CD4-positive, alpha-beta T cell treated with Interleukin-4 for 4 hours (primary cell): ENCODE data around the gene ITM2B.
"Not testable (repeated sequence)": the region's sequence is repeated elsewhere in the genome, so short reads cannot be mapped to it uniquely, and the experiment has no call there.

ENCODE experiments used
- DNase-seq: peaks from one replicate; pipeline ENCODE4 v3.0.0-alpha.2; 2020

Gene ITM2B

DNA sequence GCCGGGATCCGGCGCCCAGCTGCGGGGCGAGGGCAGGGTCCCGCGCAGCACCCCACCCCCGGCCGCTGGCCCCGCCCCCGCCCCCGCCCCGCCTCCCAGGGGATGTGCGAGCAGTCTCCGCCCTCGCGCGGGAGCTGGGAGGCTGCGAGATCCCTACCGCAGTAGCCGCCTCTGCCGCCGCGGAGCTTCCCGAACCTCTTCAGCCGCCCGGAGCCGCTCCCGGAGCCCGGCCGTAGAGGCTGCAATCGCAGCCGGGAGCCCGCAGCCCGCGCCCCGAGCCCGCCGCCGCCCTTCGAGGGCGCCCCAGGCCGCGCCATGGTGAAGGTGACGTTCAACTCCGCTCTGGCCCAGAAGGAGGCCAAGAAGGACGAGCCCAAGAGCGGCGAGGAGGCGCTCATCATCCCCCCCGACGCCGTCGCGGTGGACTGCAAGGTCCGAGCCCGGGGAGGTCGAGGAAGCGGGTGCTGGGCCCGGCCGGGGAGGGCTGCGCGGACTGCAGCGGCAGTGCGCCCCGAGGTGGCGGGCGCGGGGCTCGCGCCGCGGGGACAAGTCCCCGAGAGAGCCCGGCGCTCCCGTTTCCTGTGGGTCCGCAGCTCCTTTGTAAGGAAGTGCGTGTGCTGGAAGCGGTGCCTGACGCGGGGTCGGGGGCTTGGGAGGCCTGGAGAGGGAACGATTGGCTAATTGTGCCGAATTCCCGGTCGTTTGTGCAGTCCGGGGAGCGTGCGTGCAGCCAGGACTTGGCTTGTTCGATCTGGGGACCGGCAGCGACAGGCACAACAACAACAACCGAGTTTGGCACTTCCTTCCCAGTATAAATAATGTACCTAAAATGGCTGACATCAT is at the start of gene ITM2B:
Gene ITM2B (plus strand): TSS at position 161 of the 843 bp plus-strand sequence. CDS start 155 bp downstream, at position 316.
- DNase-seq = peak; percentile 65

DNA sequence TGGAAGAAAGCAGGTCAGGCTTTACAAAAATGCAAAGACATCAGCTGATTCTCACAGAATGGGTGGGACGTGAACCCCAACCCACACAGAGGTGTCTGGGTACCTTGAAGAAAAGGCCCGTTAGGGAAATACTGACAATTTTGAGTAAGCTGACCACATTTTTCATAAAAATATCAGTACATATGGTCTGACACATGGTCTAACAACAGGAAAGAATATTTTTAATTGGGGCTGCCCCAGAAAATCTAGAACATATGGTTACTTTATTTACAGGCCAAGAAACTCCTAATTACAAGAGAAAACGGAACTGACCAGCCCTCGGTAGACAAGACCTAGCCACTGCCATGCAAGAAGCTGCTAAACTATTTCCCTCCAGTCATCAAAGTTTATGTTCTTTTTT is 48.7 kb upstream of the ITM2B start:
- no peak for DNase-seq

GRCh38 chr13:48185018-48185417 is 48.0 kb upstream of the ITM2B start:
- DNase-seq = no peak

GRCh38 chr13:48186722-48187121 is 46.3 kb upstream of the ITM2B start:
- no peak for DNase-seq

GRCh38 chr13:48188131-48188530 is 44.9 kb upstream of the ITM2B start:
- DNase-seq = no peak

GRCh38 chr13:48188601-48189000 is 44.4 kb upstream of the ITM2B start:
- DNase-seq = no peak

DNA sequence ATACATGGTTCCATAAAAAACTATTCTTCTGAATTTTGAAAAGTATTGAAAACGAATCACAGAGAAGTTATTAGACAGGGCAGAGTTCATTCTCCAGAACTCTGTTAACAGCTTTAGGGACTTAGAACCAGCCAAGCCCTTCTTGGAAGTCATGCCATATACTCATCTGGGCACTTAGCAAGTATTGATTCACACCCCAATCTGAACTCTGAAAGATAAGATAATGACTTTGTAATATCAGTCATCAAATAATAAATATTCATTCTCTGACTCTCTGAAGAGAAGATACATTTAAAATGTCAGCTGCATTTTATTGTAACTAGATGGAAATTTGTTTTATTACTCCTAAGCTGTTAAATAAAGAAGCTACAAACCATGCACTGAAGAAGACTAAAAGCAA is 43.8 kb upstream of the ITM2B start:
- DNase-seq = no peak

DNA sequence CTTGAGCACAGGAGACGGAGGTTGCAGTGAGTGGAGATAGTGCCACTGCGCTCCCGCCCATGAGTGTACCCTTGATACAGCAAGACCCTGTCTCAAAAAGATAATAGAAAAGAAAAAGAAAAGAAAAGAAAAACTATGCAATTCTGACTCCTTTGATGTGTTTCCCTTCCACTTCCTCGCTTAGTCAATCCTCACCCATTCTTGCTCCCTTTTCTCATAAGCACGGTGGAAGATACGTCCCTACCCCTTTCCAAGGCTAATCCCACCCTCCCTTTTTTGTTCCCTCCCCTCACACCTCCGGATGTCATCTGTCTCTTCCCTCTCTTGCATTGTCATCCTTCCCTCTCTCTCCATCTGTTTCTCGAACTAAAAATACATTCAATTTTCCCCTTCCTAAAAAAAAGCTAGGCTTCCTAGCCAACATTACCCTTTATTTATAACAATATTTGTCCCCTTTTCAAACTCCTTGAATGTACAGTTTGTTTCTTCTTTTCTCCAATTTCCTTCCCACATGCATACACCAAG is 40.5 kb upstream of the ITM2B start:
- DNase-seq = no peak

DNA sequence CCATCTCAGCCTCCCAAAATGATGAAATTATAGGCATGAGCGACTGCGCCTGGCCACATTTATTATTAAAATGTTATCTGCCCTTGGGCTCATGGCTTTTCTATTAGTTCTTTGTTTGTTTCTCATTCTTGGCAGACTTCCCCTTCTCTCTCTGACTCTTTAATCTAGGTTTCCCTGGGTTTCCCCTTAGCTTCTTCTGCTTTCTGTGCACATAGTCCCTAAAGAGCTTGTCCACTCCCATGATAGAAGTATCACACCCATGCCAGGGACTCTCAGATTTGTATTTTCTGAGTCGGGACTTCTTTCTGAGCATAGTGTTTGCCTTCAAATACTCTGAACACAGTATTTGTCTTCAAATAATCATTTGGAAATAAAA is 38.6 kb upstream of the ITM2B start:
- DNase-seq = no peak

DNA sequence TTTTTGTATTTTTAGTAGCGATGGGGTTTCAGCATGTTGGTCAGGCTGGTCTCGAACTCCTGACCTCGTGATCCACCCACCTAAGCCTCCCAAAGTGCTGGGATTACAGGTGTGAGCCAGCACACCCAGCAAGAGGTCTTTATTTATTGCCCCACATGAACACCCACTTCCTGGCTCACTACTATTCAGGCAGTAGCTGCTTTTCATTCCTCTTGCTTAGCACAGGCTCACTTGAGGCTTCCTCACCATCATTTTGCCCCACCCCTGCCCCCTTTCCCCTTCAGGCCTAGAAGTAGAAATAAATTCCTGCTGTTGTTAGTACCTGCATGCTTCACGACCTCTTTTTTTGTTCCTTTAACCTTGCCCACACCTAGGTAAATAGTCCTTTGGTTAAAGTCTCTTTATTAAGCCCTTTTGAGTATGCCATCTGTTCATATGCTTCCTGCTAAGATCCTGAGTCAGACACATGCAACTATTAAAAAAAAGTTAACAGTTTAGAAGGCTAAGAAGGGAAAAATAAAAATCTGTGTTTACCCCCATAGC is 33.5 kb upstream of the ITM2B start:
- no peak for DNase-seq

- DNase-seq = no peak
These were observed 32.0 kb upstream of the ITM2B start for GRCh38 chr13:48201044-48201443.

- not testable (repeated sequence) for DNase-seq
These were observed 25.8 kb upstream of the ITM2B start for GRCh38 chr13:48207207-48207606.

DNA sequence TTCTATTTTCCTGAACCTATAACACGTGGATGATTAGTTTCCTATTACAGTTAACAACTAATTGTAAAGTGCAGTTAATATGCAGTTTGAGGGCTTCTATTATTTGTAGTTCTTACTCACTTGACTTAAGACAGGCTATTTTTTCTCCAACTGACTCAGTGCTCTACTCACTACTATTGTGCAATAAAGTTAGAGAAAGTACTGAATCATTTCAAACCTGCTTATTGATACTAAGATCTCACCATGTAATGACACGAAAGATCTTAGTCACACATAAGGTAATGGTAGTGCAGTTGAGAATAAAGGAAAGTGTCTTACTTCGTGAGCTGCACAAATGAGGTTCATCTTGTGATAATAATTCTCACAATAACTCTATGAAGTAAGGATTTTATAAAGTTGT is 22.8 kb upstream of the ITM2B start:
- DNase-seq = no peak

DNA sequence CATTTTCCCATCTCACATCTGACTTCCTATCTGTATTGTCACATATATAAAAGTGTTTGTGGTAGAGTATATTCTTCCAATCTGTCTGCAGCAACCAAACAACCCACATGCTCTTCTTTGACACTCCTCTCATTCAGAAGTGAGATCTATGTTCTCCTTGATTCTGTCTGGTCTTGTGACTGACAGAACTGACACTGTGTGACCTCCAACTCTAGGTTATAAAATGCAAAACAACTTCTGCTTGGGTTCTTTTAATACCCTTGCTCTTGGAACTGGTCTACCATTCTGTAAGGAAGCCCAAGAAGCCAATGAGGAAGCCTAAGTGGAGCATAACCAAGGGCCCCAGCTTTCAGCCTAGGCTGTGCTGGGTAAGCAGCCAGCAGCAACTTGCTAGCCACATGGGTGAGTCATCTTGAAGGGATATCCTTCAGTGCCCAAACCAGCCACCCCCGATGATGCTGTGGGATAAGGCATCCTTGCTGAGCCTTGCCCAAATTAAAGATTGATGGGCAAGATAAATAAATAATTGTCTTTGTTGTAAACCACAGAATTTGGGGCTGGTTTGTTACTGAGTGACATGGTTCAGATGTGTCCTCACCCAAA is 18.4 kb upstream of the ITM2B start:
- no peak for DNase-seq

DNA sequence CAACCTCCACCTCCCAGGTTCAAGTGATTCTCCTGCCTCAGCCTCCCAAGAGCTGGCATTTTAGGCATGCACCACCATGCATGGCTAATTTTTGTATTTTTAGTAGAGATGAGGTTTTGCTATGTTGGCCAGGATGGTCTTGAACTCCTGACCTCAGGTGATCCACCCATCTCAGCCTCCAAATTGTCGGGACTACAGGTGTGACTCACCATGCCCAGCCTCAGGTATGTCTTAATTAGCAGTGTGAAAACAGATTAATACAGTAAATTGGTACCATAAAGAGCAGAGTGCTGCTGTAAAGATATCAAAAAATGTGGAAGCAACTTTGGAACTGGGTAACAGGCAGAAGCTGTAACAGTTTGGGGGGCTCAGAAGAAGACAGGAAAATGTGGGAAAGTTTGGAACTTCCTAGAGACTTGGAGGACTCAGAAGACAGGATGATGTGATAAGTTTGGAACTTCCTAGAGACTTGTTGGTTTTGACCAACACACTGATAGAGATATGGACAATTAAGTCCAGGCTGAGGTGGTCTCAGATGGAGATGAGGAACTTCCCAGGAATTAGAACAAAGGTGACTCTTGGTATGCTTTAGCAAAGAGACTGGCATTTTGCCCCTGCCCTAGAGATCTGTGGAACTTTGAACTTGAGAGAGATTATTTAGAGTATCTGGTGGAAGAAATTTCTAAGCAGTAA is 17.3 kb upstream of the ITM2B start:
- not testable (repeated sequence) for DNase-seq

GRCh38 chr13:48216204-48216711 is 16.7 kb upstream of the ITM2B start:
- DNase-seq = no peak

DNA sequence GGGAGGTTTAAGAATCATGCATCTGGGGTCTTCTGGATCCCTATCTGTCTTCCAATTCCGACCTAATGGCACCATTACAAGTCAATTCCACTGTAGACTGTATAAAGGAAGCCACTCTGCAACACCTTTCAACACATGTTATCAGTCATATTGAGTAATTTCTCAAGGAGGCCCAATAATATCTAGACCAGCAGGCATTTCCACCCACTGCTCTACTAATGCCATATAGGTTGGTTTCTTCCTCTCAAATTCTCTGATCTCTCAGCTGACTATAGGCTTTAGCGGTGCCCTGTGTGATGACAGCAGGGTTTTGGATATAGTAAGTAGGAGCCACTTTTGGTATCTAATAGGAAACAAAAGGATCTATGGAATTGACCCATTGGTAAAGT is 12.4 kb upstream of the ITM2B start:
- no peak for DNase-seq

- peak; percentile 53 for DNase-seq
These were observed 11.9 kb upstream of the ITM2B start for GRCh38 chr13:48220981-48221685.

GRCh38 chr13:48221686-48222187 is 11.3 kb upstream of the ITM2B start:
- no peak for DNase-seq

DNA sequence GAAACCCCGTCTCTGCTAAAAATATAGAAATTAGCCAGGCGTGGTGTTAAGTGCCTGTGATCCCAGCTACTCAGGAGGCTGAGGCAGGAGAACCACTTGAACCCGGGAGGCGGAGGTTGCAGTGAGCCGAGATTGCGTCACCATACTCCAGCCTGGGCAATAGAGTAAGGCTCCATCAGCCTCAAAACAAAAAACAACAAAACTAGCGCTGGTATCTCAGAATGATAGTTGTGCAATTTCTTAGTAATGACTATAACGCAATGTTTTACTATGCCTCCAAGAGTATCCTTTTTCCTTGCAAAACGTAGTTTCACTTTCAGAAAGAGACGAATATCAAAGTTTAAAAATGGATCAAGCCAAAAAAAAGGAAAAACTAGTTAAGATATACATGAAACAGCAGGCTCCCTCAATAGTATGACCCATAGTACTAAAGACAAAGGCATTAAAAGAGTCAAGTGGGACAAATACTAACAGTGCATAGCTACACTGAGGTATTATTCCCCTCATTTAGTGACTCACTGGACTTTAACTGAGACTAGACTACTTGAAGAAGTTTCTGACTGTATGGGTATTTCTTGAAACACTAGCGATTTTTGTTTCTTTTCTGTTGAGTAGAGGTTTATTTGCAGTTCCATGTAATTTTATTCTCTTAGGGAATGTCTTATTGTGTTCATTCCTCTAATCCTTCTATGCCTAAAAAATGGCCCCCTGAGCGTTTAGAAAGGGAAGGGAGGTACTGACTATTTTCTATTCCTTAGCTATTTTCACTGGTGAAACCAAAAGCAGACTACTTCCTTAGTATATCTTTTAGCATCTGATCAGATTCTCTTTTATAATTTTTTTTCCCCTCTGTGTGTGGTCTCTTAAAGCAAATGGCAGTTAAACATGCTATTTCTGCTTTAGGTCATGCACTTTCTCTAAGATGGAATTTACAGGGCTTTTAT is 10.4 kb upstream of the ITM2B start:
- no peak for DNase-seq

GRCh38 chr13:48224701-48225100 is 8.3 kb upstream of the ITM2B start:
- DNase-seq = no peak
